Trophoblast cell (in vitro differentiated cells and primary cell): ENCODE data around the gene PPHLN1.

Source experiments
- DNase-seq, 2 donors: peaks; one replicate each; pipeline ENCODE4 v3.0.0-alpha.2; 2016
- H2AFZ ChIP-seq: 2 replicates; pipeline ENCODE4 v1.6.1; 2013; ENCODE audit warnings: low read length, moderate library complexity, mild to moderate bottlenecking; ENCODE audit not compliant: insufficient read depth, poor library complexity
- H2AK5ac ChIP-seq: 2 replicates; pipeline ENCODE4 v1.6.1; 2013; ENCODE audit warnings: mild to moderate bottlenecking, low read length
- H2BK120ac ChIP-seq: 2 replicates; pipeline ENCODE4 v1.6.1; 2013; ENCODE audit warnings: low read length, mild to moderate bottlenecking, moderate library complexity; ENCODE audit not compliant: insufficient read depth, poor library complexity
- H2BK12ac ChIP-seq: 2 replicates; pipeline ENCODE4 v1.6.1; 2013; ENCODE audit warnings: mild to moderate bottlenecking, low read length, moderate library complexity
- H2BK5ac ChIP-seq: 2 replicates; pipeline ENCODE4 v1.6.1; 2013; ENCODE audit warnings: low read length, low read depth, moderate library complexity, mild to moderate bottlenecking; ENCODE audit not compliant: poor library complexity
- H3K14ac ChIP-seq: 2 replicates; pipeline ENCODE4 v1.6.1; 2013; ENCODE audit warnings: mild to moderate bottlenecking, low read length
- H3K18ac ChIP-seq: 2 replicates; pipeline ENCODE4 v1.6.1; 2013; ENCODE audit warnings: mild to moderate bottlenecking, low read length
- H3K23ac ChIP-seq: 2 replicates; pipeline ENCODE4 v1.6.1; 2013; ENCODE audit warnings: low read length
- H3K27ac ChIP-seq: 2 replicates; pipeline ENCODE4 v1.5.1; 2013; ENCODE audit warnings: low read depth, mild to moderate bottlenecking, inconsistent platforms, low read length, moderate library complexity
- H3K27me3 ChIP-seq: 2 replicates; pipeline ENCODE4 v1.6.1; 2013; ENCODE audit warnings: inconsistent platforms, mild to moderate bottlenecking, low read length, moderate library complexity; ENCODE audit not compliant: insufficient read depth
- H3K36me3 ChIP-seq, 2 experiments: 1 replicate in 1 of 2; 2 replicates in 1 of 2; pipeline ENCODE4 v1.6.1; 2013; ENCODE audit warnings: low read length in 2 of 2, mild to moderate bottlenecking in 2 of 2, moderate library complexity in 1 of 2; ENCODE audit not compliant: insufficient read depth in 2 of 2, control insufficient read depth in 1 of 2
- H3K4ac ChIP-seq: 2 replicates; pipeline ENCODE4 v1.6.1; 2013; ENCODE audit warnings: low read depth, mild to moderate bottlenecking, low read length, moderate library complexity
- H3K4me1 ChIP-seq, 2 experiments: 1 replicate in 1 of 2; 2 replicates in 1 of 2; pipeline ENCODE4 v1.6.1; 2013; ENCODE audit warnings: low read length in 2 of 2, mild to moderate bottlenecking in 2 of 2, moderate library complexity in 1 of 2; ENCODE audit not compliant: insufficient read depth in 2 of 2, control insufficient read depth in 1 of 2
- H3K4me2 ChIP-seq: 2 replicates; pipeline ENCODE4 v1.6.1; 2013; ENCODE audit warnings: inconsistent platforms, mild to moderate bottlenecking, low read length, moderate library complexity
- H3K4me3 ChIP-seq: 2 replicates; pipeline ENCODE4 v1.5.1; 2013; ENCODE audit warnings: mild to moderate bottlenecking, low read depth, low read length, inconsistent platforms
- H3K79me1 ChIP-seq: one replicate; pipeline ENCODE4 v1.6.1; 2013; ENCODE audit warnings: low read length
- H3K79me2 ChIP-seq: 2 replicates; pipeline ENCODE4 v1.6.1; 2013; ENCODE audit warnings: low read length, mild to moderate bottlenecking; ENCODE audit not compliant: control insufficient read depth, insufficient read depth, poor library complexity
- H3K9ac ChIP-seq: 2 replicates; pipeline ENCODE4 v1.6.1; 2013; ENCODE audit warnings: mild to moderate bottlenecking, low read length
- H3K9me3 ChIP-seq: 2 replicates; pipeline ENCODE4 v1.6.1; 2013; ENCODE audit warnings: low read depth, mild to moderate bottlenecking, control low read depth, inconsistent platforms, low read length; ENCODE audit not compliant: insufficient read depth
- H4K12ac ChIP-seq: 2 replicates; pipeline ENCODE4 v1.6.1; 2013; ENCODE audit warnings: low read depth, mild to moderate bottlenecking, low read length, moderate library complexity
- H4K8ac ChIP-seq: 2 replicates; pipeline ENCODE4 v1.6.1; 2013; ENCODE audit warnings: low read depth, mild to moderate bottlenecking, low read length, moderate library complexity
- H4K91ac ChIP-seq: one replicate; pipeline ENCODE4 v1.6.1; 2013; ENCODE audit warnings: low read depth, mild to moderate bottlenecking, low read length, moderate library complexity
- WGBS: extraction: QIAGEN DNeasy Blood & Tissue Kit; methylation state at CpG from one replicate; pipeline ENCODE4 v1.1.7; 2013; ENCODE audit warnings: missing lambda C conversion rate; ENCODE audit not compliant: insufficient read length, insufficient coverage; ENCODE audit errors: extremely low coverage; 5-methylcytosine and 5-hydroxymethylcytosine counted together

PPHLN1 gene

GRCh38 chr12:42483521-42483790 lies 157.5 kb downstream of the PPHLN1 start:
- Histone ChIP-seq H2BK120ac (peak overlapping the region; percentile 85), H4K91ac (peak overlapping the region; percentile 63), H4K8ac (peak overlapping the region; percentile 87), H2AK5ac (no peak overlapping the region), H3K4me2 (peak overlapping the region; percentile 97), H3K9me3 (no peaks in the 10 kb centered on the region), H3K4me3 (peak overlapping the region; percentile 80), H2BK5ac (peak overlapping the region; percentile 28), H3K23ac (no peak overlapping the region), H3K9ac (peak overlapping the region; percentile 84), H3K79me1 (peaks cover 8% of the 10 kb centered on the region), H3K79me2 (peaks cover 8% of the 10 kb centered on the region), H2AFZ (peak overlapping the region; percentile 67), H3K14ac (peak overlapping the region; percentile 67), H3K27me3 (peaks cover 10% of the 10 kb centered on the region), H3K18ac (peak overlapping the region; percentile 83), H3K4me1 (peaks cover 0 to 3% of the 10 kb centered on the region in 2 experiments), H3K27ac (peak overlapping the region; percentile 60), H3K4ac (peak overlapping the region; percentile 64), H2BK12ac (peak overlapping the region; percentile 59), H4K12ac (peak overlapping the region; percentile 65), H3K36me3 (no peaks in the 10 kb centered on the region)
- WGBS: no CpG with 5 or more reads among the region's 30 CpGs
- no peak for DNase-seq

DNA sequence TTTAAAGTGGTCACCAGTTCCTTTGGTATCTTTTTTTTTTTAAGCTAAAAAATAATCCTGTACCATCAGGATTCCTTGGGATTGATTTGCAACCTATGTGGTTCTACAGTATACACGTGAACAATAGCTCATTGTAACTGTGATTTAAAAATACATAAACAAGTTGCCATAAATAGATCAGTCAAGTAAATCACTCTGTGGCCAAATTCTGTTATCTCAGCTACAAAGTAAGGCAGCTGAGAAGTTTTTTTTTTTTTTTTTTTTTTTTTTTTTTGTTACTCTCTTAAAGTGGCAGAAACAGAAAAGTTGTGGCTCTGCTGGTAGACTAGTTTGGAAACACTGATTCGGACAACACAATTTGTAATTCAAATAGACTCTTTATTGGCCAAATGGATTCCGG lies 159.0 kb downstream of the PPHLN1 start:
- no peak overlapping the region for H2BK12ac ChIP-seq
- no peak overlapping the region for H2AFZ ChIP-seq
- WGBS: no CpG with 5 or more reads among the region's 3 CpGs
- H3K14ac ChIP-seq: no peak overlapping the region
- no peaks in the 10 kb centered on the region for H3K36me3 ChIP-seq
- H3K4me2 ChIP-seq: no peak overlapping the region
- H3K23ac ChIP-seq: no peak overlapping the region
- H3K79me2 ChIP-seq: peaks cover 8% of the 10 kb centered on the region
- H4K8ac ChIP-seq: no peak overlapping the region
- no peak overlapping the region for H4K12ac ChIP-seq
- no peak overlapping the region for H3K9ac ChIP-seq
- peaks cover 8% of the 10 kb centered on the region for H3K79me1 ChIP-seq
- no peak overlapping the region for H3K27ac ChIP-seq
- no peak overlapping the region for H3K4ac ChIP-seq
- H3K27me3 ChIP-seq: peaks cover 10% of the 10 kb centered on the region
- DNase-seq: no peak
- no peak overlapping the region for H3K18ac ChIP-seq
- H4K91ac ChIP-seq: no peak overlapping the region
- H2BK120ac ChIP-seq: no peak overlapping the region
- no peak overlapping the region for H2AK5ac ChIP-seq
- no peak overlapping the region for H3K4me3 ChIP-seq
- peaks cover 0 to 3% of the 10 kb centered on the region in 2 experiments for H3K4me1 ChIP-seq
- H2BK5ac ChIP-seq: no peak overlapping the region
- no peaks in the 10 kb centered on the region for H3K9me3 ChIP-seq

DNA sequence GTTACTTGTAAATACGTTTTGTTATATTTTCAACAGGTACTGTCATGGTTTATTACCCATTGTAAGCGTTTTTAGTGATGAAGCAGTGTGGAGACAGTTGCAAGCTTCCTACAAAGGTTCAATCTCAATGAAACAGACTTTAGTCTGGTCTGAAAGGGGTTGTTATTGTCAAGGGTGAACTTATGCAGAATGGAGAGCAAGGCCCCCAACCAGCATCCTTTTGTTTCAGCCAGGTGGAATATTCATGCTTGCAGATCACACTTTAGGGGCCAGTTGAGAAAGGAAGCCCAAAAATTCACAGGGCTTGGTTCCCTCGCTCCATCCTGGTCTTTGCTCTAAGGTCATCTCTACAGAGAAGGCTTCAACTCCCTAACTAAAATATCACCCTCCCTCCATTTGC lies 159.9 kb downstream of the PPHLN1 start:
- Histone ChIP-seq H3K27me3 (peaks cover 10% of the 10 kb centered on the region), H3K36me3 (no peaks in the 10 kb centered on the region), H3K79me1 (peaks cover 8% of the 10 kb centered on the region), H3K27ac (no peak overlapping the region), H3K4me3 (no peak overlapping the region), H3K14ac (no peak overlapping the region), H2AFZ (no peak overlapping the region), H3K4me2 (no peak overlapping the region), H3K4me1 (peaks cover 0 to 3% of the 10 kb centered on the region in 2 experiments), H2BK5ac (no peak overlapping the region), H4K91ac (no peak overlapping the region), H2BK120ac (no peak overlapping the region), H4K12ac (no peak overlapping the region), H3K18ac (no peak overlapping the region), H3K4ac (no peak overlapping the region), H2AK5ac (no peak overlapping the region), H3K9me3 (no peaks in the 10 kb centered on the region), H4K8ac (no peak overlapping the region), H2BK12ac (no peak overlapping the region), H3K79me2 (peaks cover 8% of the 10 kb centered on the region), H3K9ac (no peak overlapping the region), H3K23ac (no peak overlapping the region)
- WGBS: no CpG with 5 or more reads among the region's 3 CpGs
- no peak for DNase-seq

DNA sequence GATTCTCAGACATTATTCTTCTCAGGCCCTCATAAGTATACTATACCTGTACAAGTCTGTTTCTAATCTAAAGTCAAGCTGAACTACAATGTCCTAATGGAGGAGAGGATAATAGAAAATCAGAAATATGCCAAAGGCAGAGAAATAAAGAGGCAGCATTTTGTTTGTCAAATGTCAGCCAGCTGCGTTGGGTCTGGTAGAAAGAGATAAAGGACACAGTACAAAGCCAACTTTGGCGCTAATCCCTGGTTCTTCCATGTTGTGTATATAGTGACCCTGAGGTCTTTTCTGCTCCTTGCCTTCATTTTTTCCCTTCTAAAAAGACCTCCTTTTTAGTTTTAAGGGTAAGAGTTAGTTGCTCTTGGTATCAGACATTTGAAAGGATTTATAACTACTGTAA lies 160.4 kb downstream of the PPHLN1 start:
- peaks cover 8% of the 10 kb centered on the region for H3K79me1 ChIP-seq
- no peak for DNase-seq
- no peak overlapping the region for H2AK5ac ChIP-seq
- no peak overlapping the region for H4K8ac ChIP-seq
- H3K4me1 ChIP-seq: peaks cover 0 to 3% of the 10 kb centered on the region in 2 experiments
- H2BK120ac ChIP-seq: no peak overlapping the region
- H3K4ac ChIP-seq: no peak overlapping the region
- H3K18ac ChIP-seq: no peak overlapping the region
- H2BK12ac ChIP-seq: no peak overlapping the region
- H3K79me2 ChIP-seq: peaks cover 8% of the 10 kb centered on the region
- H3K4me3 ChIP-seq: no peak overlapping the region
- H3K27me3 ChIP-seq: peaks cover 10% of the 10 kb centered on the region
- no peaks in the 10 kb centered on the region for H3K9me3 ChIP-seq
- no CpG with 5 or more reads among the region's 2 CpGs for WGBS
- no peak overlapping the region for H3K14ac ChIP-seq
- no peak overlapping the region for H3K4me2 ChIP-seq
- H3K36me3 ChIP-seq: no peaks in the 10 kb centered on the region
- H3K23ac ChIP-seq: no peak overlapping the region
- no peak overlapping the region for H2AFZ ChIP-seq
- H4K12ac ChIP-seq: no peak overlapping the region
- no peak overlapping the region for H2BK5ac ChIP-seq
- H4K91ac ChIP-seq: no peak overlapping the region
- no peak overlapping the region for H3K9ac ChIP-seq
- no peak overlapping the region for H3K27ac ChIP-seq
